ENCODE data around the gene CYP26B1.

CYP26B1 gene

DNA sequence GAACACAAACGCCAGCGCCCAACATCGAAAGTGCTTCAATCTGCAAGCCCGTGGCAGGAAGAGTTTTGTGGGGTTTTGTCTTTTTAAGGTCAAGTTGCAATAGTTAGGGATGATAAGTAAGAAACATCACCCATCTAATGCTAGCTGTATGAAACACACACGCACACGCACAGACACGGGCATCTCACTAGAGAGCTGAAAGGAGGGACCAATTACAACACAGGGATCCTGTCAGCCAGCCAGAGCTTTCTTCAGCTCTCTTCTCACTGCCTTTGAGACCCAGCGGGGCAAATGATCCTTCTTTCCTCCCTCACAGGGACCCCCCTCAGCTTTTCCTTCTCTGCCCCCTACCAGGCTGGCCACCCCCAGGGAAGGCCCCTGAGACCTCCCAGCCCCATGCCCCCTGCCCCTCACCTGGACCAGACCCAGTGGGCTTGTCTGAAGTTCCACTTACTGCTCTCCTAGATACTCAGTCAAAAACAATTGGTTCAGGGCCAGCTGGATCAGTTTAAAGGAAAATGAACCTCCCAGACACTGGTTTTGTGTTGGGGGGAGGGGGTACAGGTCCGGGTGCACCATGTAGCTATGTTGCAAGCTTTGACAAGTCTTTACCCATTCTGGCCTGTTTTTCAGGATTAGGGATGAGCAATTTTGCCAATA, 17.9 kb downstream of the CYP26B1 start:
- no peak for DNase-seq (ENCODE audit: low read depth)

DNA sequence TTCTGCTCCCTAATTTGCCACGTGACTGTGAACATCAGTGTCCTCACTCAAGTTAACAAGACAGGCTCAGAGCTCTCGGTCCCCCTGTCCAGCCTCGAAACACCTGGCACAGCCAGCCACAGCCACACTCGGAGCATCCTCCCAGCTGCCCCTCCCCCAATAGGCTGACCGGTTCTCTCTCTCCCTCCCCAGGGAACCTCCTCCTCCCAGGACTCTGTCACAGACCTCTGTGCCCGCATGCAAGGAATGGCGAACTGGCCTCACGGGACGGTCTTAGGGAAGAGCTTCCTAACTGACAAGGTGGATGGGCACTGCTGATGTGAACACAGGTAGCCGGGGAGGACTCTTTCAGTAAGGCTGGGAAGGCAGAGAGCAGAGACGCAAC, 18.8 kb downstream of the CYP26B1 start:
- no peak for DNase-seq (ENCODE audit: low read depth)

DNA sequence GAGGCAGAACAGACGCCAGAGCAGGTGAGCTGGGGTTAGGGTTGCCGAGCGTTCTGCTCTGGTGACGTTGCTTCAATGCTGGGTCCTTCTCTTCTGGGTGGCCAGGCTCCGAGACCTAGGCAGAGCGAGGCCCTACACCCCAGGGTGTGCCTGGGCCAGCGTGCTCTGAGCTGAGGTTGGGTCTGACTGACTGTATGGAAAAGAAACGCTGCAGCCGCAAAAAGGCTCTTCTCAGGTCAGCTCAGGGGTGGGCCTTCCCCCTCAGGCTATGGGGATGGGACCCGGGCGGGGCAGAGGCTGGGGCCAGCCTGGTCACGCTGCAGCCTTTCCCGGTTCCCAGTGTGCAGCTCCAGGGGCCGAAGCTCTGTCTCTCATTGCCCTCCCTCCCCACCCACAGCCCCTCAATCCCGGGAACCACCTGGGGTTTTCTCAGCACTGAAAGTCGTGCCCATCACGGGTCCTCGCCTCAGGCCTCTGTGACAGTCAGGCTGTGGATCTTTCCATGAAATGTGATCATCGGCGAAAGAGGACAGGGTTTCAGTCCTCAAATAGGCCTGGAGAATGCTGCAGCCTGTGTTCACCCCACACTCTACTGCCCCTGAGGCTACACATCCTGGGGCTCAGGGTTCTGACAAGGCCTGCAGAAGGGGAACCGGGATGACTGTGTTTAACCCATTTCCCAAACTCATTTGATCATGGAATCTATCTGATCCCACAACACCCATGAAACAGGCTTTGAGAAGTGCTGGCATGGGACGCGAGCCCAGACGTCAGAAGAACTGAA, 19.4 kb downstream of the CYP26B1 start:
- DNase-seq (ENCODE audit: low read depth): no peak

DNA sequence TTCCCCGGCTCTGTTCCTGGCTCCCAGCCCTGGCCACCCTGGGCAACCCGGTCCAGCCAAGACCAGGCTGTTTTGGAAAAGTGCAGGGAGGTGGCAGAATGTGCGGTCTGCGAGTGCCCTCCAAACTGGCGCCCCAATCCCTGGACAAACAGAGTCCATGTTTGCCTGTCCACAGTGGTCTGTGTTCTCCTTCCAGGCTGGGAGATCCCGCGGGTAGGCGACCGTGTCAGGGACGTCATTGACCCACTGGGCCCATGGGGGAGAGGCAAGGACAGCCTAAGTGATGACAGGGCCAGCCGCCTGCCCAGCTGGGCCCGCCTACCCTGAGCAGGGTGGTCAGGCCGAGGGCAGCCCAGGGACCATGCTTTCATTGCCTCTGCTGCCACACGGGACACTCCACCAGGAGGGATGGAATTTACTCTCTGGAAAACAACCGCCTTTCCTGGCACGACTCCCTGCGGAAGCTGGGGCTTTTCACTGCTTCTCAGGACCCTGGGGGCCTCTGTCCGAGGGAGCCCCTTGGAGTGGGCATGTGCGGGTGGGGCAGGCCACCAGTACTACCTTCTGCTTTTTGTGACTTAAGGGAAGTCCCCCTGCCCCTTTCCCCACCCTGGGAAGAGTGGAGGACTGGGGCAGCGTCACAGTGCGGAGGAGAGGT, 20.1 kb downstream of the CYP26B1 start:
- DNase-seq (ENCODE audit: low read depth): no peak

DNA sequence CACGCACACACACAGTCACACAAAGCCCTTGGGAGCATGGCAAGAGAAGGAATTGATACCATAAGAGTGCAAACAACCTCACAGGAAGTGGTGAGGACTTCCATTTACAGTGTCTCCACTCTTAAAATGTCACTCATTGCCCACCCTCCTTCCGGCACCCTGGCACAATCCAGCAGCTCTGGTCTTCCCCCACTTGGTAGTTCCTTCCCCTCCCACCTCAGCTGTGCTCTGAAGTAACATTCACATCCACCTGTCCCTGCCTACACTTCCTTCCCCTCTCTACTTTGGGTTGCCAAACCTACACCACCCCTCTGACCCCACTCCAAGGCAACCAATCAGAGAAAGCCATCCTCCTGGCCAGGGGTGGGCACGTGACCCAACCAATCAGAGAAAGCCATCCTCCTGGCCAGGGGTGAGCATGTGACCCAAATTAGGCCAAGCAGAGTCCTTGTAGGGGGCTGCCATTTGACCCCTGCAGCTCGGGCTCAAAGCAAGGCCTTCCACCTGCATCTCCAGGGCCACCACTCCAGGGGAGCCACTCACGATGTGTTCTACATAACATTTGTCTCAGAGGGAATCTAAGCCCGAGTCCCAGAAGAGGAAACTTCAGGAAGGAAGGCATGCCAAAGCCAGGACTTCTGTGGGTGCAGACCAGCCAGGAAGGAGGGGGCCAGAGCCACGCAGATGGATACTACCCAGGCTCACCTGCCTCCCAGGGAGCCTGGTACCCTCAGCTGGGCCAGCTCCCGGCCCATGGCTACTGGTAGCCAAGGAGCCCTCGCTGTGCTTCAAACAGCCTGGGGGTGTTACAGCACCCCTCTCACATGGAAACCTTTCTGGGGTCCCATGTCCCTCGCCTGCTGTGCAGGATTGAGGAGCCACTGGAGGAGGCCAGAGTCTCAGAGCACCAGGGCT, 21.2 kb downstream of the CYP26B1 start:
- no peak for DNase-seq (ENCODE audit: low read depth)

DNA sequence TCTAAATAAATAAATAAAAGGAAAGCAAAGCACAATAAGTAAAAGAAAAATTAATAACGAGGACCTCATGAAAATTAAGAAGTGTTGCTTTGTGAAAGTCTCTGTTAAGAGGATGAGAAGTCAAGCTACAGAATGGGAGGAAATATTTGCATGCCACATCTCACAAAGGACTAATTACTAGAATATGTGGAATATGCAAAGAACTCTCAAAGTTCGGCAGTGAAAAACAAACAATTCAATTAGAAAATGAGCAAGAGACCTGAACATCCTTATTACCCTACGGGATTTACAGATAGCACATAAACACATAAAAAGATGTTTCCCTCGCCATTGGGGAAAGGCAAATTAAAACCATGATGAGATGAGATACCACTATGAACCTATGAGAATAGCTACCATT, 23.3 kb downstream of the CYP26B1 start:
- no peak for DNase-seq (ENCODE audit: low read depth)

DNA sequence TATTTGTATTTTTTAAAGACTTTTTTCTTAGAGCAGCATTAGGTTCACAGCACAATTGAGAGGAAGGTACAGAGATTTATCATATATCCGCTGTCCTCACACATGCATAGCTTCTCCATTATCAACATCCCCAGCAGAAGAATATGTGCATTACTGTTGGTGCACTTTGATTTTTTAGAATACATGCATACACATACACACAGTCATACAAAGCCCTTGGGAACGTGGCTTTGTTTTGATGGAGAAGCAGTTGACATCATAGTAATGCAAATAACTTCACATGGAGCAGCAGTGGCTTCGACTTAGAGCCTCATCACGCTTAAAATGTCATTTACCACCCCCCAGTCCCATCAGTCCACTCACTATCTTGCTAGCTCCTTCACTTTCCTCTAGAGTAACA, 26.5 kb downstream of the CYP26B1 start:
- DNase-seq (ENCODE audit: low read depth): no peak

DNA sequence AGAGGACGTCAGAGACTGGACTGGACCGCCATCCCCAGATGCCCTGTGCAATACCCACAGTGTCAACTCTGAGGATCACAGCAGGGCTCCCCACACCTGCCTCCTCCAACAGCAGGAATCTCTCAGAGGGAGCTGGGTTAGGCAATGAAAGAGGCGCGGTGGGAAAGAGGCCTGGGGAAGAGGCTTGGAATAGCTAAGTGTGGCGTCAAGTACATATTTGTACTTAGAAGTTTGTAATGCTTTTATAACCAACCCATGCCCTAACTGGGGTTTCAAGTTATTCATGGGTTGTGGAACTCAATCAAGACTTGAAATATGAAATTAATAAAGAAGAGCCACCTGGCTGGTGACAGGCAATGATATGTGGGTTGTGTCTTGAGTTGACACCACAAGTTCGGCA, 28.7 kb downstream of the CYP26B1 start:
- no peak for DNase-seq (ENCODE audit: low read depth)

DNA sequence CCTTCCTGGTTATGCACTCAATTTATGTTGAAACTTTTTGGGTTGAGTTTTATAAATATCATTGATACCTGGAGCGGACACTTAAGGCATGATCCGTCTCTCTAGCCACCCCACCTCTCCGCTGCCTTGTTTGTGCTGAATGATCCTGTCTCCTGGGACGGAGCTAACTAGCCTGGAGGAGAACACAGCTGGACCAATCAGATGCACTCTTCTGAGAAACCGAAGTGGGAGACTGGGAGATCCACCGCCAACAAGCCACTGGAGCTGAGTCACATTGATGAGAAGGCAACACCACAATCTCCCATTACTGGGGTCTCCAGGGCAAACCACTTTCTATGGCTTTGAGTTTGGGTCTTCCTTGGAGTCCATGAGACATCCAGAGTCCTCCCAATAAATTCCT, 29.3 kb downstream of the CYP26B1 start:
- no peak for DNase-seq (ENCODE audit: low read depth)

DNA sequence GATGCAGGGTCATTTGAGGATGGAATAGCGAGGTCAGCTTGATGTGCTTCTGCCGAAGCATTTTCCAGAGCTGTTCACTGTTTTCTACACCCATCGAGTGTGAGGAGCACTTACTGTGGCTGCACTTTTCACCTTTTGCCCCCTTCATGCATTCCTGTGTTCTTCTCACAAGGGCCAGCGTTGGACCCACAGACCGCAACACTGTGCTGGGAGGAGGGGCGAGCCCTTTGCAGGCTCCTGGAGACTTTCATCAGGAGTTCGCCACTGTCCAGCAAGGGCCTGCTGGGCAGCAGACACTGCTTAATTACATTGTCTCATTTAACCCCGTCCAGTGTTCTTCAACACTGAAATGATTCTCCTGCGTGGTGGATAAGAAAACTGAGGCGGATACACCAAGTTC, 29.9 kb downstream of the CYP26B1 start:
- no peak for DNase-seq (ENCODE audit: low read depth)

DNA sequence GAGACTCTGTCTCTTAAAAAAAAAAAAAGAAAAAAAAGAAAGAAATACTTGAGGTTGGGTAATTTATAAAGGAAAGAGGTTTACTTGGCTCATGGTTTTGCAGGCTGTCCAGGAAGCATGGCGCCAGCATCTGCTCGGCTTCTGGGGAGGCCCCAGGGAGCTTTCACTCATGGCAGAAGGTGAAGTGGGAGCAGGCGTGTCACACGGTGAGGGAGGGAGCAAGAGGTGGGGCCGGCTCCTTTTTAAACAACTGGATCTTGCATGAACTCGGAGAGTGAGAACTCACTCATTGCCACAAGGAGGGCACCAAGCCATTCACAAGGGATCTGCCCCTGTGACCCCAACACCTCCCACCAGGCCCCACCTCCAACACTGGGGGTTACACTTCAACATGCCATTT, 30.6 kb downstream of the CYP26B1 start:
- no peak for DNase-seq (ENCODE audit: low read depth)

DNA sequence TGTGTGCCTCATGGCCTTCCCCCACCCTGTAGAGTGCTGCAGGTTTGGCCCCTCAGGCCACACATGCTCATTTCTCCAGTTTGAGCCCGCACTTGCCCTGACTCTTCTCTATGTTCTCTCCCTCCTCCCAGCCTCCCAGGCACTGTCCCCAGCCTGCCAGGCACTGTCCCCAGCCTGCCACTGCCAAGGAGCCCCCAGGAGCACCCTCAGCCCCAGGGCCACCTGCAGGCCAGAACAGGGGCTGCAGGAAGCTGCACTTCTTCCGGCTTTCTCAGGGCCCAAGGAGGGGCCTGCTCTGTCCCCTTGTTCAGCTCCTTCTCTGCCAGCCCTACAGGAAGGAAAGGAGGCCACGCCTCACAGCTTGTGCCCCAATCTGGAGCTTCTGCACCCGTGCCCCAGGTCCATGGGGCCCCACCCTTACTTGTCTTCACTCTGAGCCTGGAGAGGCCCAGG, 31.6 kb downstream of the CYP26B1 start:
- DNase-seq (ENCODE audit: low read depth): no peak

DNA sequence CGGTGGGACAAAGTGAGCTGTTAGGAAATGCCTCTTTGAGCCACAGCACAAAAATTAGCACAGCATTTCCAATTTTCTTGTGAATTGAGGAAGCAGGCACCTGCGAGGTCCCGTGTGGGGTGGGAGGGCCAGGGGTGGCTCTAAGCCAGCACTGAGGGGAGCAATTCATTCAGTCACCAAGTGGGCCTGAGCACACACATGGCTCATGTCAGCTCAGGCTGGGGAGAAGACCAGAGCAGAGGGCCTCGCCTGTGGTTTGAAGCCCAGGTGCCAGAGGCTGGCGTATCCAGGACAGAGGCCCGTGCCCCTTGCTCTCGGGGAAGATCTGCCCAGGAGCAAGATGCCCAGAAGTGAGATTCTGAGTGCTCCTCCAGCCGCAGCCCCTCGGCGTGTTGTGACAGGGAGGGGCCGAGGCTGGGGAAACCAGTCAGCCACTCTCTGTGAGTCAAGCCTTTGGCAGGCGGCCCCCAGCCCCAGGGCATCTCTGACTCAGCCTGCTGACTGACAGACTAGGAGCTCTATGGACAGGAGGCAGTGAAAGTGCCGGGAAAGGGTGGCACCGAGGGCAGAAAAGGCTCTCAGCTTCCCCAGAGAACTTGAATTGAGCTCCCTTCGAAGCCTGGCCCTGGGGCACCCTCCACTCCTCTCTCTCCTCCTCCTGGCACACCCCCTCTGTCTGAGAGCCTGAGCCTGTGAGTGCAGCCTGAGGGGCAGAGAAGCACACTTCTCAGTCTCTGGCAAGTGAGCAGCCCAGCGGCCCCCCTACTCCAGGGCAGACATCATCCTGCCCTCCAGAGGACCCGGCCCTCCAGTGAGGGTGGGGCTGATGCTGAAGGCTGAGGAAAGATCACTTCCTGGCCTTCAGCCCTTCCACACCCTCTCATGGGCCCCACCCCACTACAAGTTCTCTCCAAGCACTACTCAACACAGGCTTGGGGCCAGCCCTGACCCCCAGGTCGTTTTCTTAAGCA, 32.3 kb downstream of the CYP26B1 start:
- DNase-seq (ENCODE audit: low read depth): peak; percentile 88

DNA sequence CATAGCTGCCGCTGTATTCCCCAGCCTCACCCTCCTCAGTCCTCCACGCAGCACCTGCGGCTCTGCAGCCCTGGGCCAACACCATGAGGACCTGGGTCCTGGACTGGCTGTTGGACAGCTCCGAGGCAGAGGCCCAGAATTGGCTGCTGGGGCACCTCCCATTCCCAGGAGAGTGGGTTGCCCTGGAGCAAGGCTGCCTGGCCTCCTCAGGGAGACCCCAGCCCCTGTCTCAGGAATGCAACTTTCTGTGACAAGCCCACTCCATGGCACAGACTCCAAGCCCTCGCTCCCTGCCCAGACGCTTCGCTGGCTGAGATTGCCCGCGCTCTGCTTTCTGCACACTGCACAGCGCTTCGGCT, 33.0 kb downstream of the CYP26B1 start:
- no peak for DNase-seq (ENCODE audit: low read depth)

DNA sequence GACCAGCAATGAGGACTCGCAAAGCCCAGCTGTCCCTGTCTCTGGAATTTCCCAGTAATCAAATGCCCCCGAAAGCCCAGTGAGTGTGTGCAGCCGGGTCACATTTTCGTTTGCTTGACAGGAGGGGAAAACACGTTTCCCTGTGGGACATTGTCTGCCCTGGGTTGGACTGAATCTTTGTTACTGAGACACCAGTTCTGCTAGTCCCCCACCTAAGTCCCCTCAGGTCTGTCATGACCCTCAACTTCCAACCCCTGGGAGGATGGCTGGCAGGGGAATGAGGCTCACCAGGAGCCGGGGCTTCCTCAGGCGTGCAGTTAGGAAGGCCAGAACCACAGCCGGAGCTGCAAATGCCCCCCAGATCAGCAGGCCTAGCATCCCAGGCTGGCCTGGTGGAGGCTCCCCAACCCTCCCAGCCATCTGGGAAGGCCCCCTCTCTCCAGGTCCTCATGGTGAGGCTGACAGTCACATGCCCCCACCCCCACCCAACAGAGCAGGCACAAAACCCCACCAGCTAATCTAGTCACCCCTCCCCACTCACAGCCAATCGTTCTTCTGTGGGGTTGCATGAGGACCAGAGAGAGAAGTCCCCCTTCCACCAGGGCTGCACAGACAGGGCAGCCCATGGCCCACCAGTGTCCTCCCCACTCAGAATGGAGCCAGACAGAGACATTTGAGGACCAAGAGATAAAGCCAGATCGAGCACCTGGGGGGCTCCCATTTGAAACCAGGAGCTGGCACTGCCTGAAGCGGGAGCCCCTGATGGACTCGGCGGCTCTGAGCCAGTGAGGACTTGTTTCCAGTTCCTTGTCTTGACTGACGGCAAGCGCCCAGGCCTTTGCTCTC, 33.6 kb downstream of the CYP26B1 start:
- DNase-seq (ENCODE audit: low read depth): no peak

DNA sequence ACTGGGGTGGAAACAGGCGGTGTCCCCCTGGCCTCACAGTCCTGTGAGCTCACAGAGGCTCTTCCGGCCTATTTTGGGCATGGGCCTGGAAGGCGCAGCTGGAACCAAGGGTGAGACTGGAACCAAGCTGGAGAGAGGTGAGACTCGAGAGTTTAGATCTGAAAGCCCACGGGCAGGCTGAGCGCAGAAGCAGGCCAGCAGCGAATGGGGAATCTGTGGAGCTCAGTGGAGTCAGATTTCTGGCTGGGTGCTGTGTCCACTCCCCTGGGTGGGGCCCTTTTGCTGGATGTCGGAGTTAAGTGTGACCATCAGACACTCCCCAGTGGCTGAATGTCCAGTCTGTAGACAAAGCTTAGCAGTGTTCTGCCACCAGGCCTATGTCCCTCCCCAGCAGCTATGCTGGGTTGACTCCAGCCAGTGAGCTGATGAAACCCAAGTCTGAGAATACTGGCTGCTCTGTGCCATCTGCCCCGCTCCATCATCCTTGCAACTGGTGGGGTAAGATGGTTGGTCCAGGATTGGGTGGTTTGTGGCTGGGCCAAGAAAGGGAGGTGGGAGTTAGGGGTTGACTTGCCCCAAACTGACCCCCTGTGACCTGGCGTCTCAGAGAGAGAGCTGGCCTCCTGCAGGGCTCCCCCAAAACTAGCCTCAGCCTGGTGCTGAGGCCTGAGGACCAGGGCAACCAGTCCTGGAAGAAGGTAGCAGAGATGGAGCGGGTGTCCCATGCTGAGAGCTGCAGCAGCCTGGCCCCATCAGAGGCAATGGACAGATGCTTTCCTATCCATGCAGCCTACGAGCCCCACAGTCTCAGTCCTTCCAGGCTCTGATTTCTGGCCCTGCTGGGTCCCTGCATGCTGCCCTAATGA, 34.4 kb downstream of the CYP26B1 start:
- DNase-seq (ENCODE audit: low read depth): no peak

DNA sequence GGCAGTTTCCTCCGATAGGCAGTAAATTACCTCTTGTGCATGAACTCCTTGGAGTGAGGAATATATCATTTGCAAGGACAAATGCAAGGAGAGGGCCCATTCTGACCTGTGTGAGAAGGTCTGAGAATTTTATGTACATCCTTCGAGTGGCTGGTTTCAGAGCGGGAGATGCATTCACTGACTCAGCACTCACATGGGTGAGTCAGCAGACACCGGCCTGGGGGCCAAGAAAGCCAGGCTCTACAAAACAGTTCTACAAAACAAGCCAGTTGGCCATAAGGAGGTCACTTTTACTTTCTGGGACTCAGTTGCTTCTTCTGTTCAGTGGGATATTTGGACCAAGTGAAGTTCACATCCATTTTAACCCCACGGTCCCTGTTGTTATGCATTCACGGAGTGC, 35.3 kb downstream of the CYP26B1 start:
- DNase-seq (ENCODE audit: low read depth): peak; percentile 74

DNA sequence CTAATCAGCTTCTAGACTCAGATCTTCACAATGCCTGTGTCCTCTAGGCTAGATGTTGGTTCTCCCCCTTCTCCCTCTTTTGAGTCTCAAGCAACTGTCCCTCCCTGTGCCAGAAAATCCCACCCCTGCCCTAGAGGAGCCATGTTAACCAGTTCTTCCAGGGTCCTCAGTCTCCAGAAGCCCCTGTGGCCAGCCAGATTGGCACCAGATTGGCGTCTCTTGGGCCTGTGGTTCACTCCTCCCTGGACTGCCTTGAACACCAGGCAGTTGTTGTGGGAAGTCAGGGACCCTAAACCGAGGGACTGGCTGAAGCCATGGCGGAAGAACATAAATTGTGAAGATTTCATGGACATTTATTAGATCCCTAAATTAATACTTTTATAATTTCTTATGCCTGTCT, 36.6 kb downstream of the CYP26B1 start:
- DNase-seq (ENCODE audit: low read depth): no peak

DNA sequence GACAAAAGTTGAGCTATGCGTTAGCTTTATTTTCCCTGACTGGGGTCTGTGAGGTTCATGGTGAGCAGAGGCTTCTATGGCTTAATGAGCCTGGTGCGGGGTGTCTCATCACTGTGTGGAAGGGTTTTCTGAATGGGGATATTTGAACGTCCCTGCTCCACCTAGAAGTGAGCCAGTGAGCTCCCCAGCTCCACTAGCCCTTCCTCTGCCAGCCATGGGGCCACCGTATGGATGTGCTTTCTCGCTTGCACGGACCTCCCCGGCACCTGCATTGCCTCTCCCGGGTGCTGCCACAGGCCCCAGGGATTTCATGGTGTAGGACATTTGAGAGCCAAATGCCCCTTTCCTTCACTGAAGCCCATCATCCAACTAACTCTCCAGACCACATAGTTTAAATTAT, 37.8 kb downstream of the CYP26B1 start:
- DNase-seq (ENCODE audit: low read depth): no peak

All from iris pigment epithelial cell (primary cell).